NT2/D1 (cell line): Measurements from ENCODE around the gene BCL11B.
A peak's percentile ranks its signal among the peaks of the same experiment; 100 is the strongest.

Experiments used
- DNase-seq: peaks from one replicate; pipeline ENCODE4 v3.0.0-alpha.2; 2011; ENCODE audit warnings: low read depth, low spot score
- H3K27me3 ChIP-seq: 2 replicates; pipeline ENCODE4 v1.6.0; 2011; ENCODE audit warnings: mild to moderate bottlenecking; ENCODE audit not compliant: insufficient read length, insufficient read depth
- H3K36me3 ChIP-seq: 2 replicates; pipeline ENCODE4 v1.6.1; 2011; ENCODE audit warnings: mild to moderate bottlenecking, low read length, mixed read lengths; ENCODE audit not compliant: insufficient read depth, insufficient read length
- H3K4me1 ChIP-seq: 2 replicates; pipeline ENCODE4 v1.5.1; 2011; ENCODE audit not compliant: insufficient read depth, insufficient read length
- H3K4me3 ChIP-seq: 2 replicates; pipeline ENCODE4 v1.5.1; 2011; ENCODE audit warnings: low read depth; ENCODE audit not compliant: insufficient read length
- H3K9ac ChIP-seq: 2 replicates; pipeline ENCODE4 v1.6.0; 2011; ENCODE audit warnings: low read depth; ENCODE audit not compliant: insufficient read length
- H3K9me3 ChIP-seq: 2 replicates; pipeline ENCODE4 v1.5.1; 2011; ENCODE audit warnings: mild to moderate bottlenecking, low read length; ENCODE audit not compliant: insufficient read depth
- SUZ12 ChIP-seq: IDR thresholded peaks from 2 replicates; pipeline ENCODE4 v1.6.1; 2011; ENCODE audit not compliant: insufficient read length, insufficient read depth; ENCODE audit errors: extremely low read depth
- YY1 ChIP-seq: IDR thresholded peaks from 2 replicates; pipeline ENCODE4 v1.6.1; 2011; ENCODE audit not compliant: insufficient read length, insufficient read depth
- ZNF274 ChIP-seq: IDR thresholded peaks from 2 replicates; pipeline ENCODE4 v1.6.1; 2011; ENCODE audit warnings: mild to moderate bottlenecking, low read depth, low read length

The BCL11B gene

DNA sequence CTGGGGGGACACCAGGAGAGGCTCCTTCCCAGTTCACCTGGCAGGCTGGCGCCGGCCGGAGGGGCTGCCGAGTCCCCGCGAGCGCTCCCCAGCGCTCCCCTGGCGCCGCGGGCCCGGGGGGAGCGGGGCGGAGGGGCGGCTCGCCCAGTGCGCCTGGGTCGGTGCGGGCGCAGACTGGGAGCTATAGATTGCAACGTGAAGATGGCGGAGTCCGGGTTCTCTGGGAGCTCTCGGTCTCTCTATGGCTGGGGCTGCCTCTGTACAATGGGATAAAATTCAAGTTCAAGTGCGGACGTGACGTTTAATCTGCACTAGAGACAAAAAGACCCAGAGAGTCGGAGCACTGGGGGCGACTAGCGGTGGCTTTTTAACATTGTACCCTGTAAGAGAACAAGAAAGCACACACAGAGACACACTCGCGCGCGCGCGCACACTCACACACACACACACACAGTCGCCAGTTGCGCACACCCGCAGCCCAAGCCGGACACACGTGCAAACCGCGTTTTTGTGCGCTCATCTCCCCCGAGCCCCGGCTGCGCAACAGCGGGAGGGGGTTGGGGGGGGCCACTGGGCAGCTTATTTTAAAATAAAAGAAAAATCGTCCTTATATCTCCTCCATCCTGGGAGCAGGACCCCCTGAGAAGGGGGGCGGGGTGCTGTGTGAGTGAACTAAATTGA lies at the start of gene BCL11B:
BCL11B (minus strand) TSS at position 247 of the 681 bp plus-strand sequence. CDS start 979 bp downstream, outside the sequence.
- peaks cover 53% of the 10 kb centered on the region for H3K27me3 ChIP-seq
- H3K9ac ChIP-seq: peak within 1 kb of the TSS; percentile 50
- no peak for DNase-seq
- no peaks in the 10 kb centered on the region for H3K36me3 ChIP-seq
- no peak for TF ChIP-seq YY1
- TF ChIP-seq SUZ12: no peak
- TF ChIP-seq ZNF274: no peak
- H3K9me3 ChIP-seq: no peaks in the 10 kb centered on the region
- peaks cover 3% of the 10 kb centered on the region for H3K4me1 ChIP-seq
- peak within 1 kb of the TSS; percentile 65 for H3K4me3 ChIP-seq

DNA sequence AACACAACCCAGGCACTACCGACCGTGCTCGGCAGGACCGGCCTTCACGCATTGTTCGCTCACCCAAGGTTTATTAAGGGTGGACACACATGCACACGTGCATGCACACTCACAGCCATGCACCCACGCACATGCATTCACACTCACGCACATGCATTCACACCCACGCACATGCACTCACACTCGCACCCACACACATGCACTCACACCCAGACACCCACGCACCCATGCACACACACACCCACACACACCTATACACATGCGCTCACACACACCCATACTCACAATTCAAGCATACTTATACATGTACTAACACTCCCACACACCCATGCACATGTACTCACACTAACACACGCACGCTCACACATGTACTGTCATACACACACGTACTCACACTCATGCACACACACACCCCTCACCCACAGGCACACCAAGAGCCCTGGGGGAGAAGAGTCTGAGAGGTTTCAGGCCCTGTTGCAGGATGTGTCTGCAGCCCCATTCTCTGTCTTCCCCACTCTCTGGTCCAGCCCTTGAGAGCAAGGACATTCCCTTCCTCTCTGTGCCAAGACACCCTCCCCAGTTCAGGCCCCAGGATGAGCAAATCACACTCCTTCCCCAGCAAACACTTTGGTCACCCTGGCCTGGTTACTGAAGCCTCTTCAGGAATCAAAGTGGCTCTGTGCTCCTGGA lies 49.4 kb upstream of the BCL11B start:
- Histone ChIP-seq H3K4me1 (peaks cover 4% of the 10 kb centered on the region), H3K9me3 (no peaks in the 10 kb centered on the region), H3K27me3 (no peaks in the 10 kb centered on the region), H3K9ac (no peak overlapping the region), H3K36me3 (no peaks in the 10 kb centered on the region), H3K4me3 (no peak overlapping the region)
- DNase-seq: no peak
- TF ChIP-seq ZNF274 (no peak), YY1 (no peak), SUZ12 (no peak)

DNA sequence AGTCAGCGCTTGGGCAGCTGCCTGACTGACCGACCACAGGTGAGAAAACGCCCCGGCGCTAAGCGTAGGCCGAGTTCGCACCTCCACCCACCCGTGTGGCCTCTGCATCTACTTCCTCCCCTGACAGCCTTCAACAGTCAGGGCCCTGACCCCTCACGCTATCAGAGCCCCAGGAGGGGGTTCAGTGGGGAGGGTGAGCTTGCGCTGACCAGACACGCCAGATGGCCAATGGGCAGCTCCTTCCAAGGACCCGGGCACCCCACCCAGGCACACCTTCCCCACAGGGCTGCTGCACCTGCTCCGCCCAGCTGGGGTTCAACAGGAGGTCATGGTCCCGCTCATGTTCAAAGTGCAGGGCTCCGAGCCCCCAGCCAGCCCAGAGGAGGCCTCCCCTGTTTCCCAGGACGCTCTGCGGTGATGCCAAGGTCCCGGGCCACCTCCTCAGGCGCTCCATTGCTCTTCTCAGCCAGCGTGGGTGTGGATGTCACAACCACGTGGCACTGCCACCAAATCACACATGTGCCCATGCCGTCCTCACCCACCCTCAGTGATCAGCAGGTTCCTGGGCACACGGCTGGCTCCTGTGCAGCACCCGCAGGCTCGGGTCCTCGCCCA lies 48.7 kb upstream of the BCL11B start:
- H3K27me3 ChIP-seq: no peaks in the 10 kb centered on the region
- no peaks in the 10 kb centered on the region for H3K36me3 ChIP-seq
- no peak overlapping the region for H3K4me3 ChIP-seq
- TF ChIP-seq YY1 (no peak), ZNF274 (no peak), SUZ12 (no peak)
- H3K9ac ChIP-seq: no peak overlapping the region
- no peak for DNase-seq
- no peaks in the 10 kb centered on the region for H3K9me3 ChIP-seq
- peaks cover 4% of the 10 kb centered on the region for H3K4me1 ChIP-seq

DNA sequence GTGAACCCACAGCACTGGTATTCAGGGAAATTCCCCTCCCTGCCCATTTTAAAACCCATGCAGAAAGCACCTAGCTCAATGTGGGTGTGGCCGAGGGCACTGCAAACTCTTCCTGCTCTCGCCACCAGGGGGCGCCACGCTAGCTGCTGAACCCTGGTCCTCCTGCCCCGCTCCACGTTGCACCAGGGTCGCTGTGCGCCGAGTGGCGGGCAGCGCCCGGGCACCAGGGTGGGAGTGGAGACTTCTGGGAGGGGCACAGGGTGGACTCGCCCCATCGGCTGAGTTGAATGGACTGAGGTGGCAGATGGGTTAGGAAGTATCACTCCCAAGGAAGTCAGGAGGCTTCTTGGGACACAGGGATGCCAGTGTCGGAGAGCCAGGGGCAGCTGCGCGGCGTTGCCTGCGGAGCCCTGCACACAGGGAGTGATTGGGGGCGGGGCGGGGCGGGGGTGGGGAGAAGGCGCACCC lies 48.1 kb upstream of the BCL11B start:
- no peaks in the 10 kb centered on the region for H3K9me3 ChIP-seq
- peak overlapping the region; percentile 4 for H3K9ac ChIP-seq
- no peak for TF ChIP-seq SUZ12
- H3K4me3 ChIP-seq: no peak overlapping the region
- H3K27me3 ChIP-seq: no peaks in the 10 kb centered on the region
- peaks cover 4% of the 10 kb centered on the region for H3K4me1 ChIP-seq
- no peaks in the 10 kb centered on the region for H3K36me3 ChIP-seq
- peak; percentile 39 for DNase-seq

DNA sequence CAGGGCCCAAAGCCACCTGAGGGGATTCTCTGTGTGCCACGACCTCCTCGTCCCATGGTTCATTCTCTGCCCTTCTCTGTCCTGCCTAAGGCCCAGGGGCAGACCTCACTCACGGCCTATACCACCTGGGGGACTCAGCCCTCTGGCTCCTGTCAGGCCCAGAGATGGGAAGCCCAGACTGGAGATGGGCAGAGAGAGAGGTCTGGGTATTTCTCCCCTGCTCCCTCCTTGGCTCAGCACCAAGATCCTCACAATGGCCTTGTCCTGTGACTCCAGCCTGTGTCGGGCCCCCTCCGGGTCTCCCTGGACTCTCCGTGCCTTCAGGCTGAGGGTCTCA lies 46.9 kb upstream of the BCL11B start:
- DNase-seq: no peak
- H3K27me3 ChIP-seq: no peaks in the 10 kb centered on the region
- H3K4me1 ChIP-seq: peaks cover 5% of the 10 kb centered on the region

DNA sequence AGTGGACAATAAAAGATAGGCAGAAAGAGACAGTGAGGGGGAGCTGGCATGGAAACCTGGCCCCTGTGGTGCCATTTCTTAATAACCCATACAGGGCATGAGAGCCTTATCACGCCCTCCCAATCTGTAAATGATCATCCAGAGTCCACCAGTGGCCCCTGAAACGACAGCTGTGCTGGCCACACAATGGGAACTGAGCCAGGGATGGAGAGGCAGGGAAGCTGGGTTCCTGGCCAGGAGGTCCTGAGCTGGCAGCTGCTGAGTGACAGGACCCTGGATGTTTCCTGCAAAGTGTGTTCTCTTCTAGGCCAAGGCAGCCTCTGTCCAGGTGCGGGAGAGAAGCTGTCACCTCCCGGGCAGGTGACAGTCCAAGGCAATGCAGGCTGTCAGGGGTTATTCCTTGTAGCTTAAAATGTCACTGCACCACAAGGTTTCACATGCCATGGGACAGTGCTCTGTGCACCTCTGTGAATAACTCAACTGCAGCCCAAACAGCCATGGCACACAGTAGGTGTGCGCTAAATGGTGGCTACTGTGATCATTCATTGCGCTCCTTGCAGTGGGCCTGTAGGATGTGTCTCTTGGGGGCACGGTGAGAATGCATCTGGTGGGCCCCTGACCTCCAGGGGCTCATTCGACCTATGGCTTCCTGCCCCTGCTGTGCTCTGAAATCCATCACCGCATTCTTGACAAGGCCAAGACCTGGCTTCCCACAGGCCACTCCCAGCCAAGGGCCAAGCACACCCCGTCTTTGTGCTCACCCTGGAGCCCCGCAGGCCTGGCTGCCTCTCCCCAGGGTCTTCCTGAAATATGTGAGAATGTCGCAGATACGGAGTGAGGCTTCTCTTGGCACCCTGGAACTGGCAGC lies 46.3 kb upstream of the BCL11B start:
- no peaks in the 10 kb centered on the region for H3K27me3 ChIP-seq
- TF ChIP-seq ZNF274 (no peak), SUZ12 (no peak), YY1 (no peak)
- H3K9me3 ChIP-seq: no peaks in the 10 kb centered on the region
- H3K36me3 ChIP-seq: no peaks in the 10 kb centered on the region
- peaks cover 8% of the 10 kb centered on the region for H3K4me1 ChIP-seq
- DNase-seq: peak; percentile 9
- H3K9ac ChIP-seq: no peak overlapping the region
- no peak overlapping the region for H3K4me3 ChIP-seq

More for the DNA sequence above, 46.9 kb upstream of the BCL11B start:
- Histone ChIP-seq H3K9me3 (no peaks in the 10 kb centered on the region), H3K36me3 (no peaks in the 10 kb centered on the region), H3K4me3 (no peak overlapping the region), H3K9ac (no peak overlapping the region)
- TF ChIP-seq ZNF274 (no peak), YY1 (no peak), SUZ12 (no peak)

DNA sequence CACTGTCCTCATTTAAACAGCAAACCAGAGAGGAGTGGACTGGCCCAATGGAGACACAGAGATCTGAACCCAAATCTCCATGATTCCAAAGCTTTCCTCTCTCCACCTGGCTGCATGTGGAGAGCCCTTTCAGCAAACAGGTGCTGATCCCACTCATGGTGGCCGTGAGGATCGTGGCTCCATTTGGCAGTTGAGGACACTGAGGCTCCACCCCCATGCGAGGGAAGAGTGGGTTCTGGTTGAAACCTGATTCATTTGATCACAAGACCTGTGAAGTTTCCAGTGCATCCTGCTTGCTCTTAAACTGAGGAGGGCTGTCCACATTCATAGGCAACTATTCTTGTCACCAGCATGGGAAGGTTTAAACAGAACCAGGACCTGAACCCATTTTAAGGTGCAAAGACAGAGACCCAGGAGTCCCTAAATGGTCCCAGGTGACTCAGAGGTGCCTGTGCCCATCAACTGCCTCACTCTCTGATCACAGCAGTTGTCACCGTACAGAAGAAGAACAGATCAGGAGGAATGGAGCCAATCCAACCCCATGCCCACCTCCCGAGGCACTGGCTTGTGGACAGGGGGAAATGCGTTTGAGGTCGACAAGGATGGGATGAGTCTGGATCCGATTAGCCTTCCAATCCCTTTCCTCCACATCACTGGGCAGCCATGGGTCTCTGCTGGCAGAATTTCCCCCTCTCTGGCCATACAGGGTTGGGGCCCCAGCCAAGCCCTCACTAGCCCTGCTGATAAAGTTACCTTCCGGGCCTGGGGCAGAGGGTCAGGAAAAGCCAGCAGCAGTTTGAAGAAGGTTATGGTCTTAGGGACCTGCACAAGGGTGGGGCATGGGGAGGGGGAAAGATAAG lies 45.5 kb upstream of the BCL11B start:
- no peak for DNase-seq
- TF ChIP-seq YY1 (no peak), SUZ12 (no peak), ZNF274 (no peak)

More for the DNA sequence above, 45.5 kb upstream of the BCL11B start:
- H3K9me3 ChIP-seq: no peaks in the 10 kb centered on the region
- H3K9ac ChIP-seq: no peak overlapping the region
- peaks cover 8% of the 10 kb centered on the region for H3K4me1 ChIP-seq
- no peaks in the 10 kb centered on the region for H3K36me3 ChIP-seq
- H3K27me3 ChIP-seq: no peaks in the 10 kb centered on the region
- H3K4me3 ChIP-seq: no peak overlapping the region
